Activated naive CD8-positive, alpha-beta T cell treated with anti-CD3 and anti-CD28 coated beads for 36 hours (primary cell): ENCODE measurements around the gene NELL2. TPM values are rescaled to one million over a fixed set of nuclear protein-coding genes. Genes with fewer than 3 reads are reported as not detected.
A peak's percentile ranks its signal among the peaks of the same experiment; 100 is the strongest.
"Not testable (repeated sequence)": the region's sequence is repeated elsewhere in the genome, so short reads cannot be mapped to it uniquely, and the experiment has no call there.

Experiments
- DNase-seq: peaks from one replicate; pipeline ENCODE4 v3.0.0; 2021
- H3K27ac Mint-ChIP-seq: one replicate; pipeline ENCODE4 v1.8.0; 2022; ENCODE audit warnings: mild to moderate bottlenecking, moderate library complexity, mixed read lengths
- H3K27me3 Mint-ChIP-seq: one replicate; pipeline ENCODE4 v1.8.0; 2022; ENCODE audit warnings: mild to moderate bottlenecking, mixed read lengths
- H3K36me3 Mint-ChIP-seq: one replicate; pipeline ENCODE4 v1.8.0; 2021; ENCODE audit warnings: mild to moderate bottlenecking, mixed read lengths
- H3K4me1 Mint-ChIP-seq: one replicate; pipeline ENCODE4 v1.8.0; 2021; ENCODE audit warnings: mixed read lengths
- H3K4me3 Mint-ChIP-seq: one replicate; pipeline ENCODE4 v1.8.0; 2022; ENCODE audit warnings: mild to moderate bottlenecking, moderate library complexity, mixed read lengths
- H3K9me3 Mint-ChIP-seq: one replicate; pipeline ENCODE4 v1.8.0; 2022; ENCODE audit warnings: mixed read lengths
- total RNA-seq, 2 experiments: library from RNA; stranded (reverse); gene quantifications; one replicate each; pipeline ENCODE4 v1.2.3, GENCODE V29; 2021

The NELL2 gene
- total RNA-seq, 2 experiments from 2014 or later = 120 to 134 TPM

DNA sequence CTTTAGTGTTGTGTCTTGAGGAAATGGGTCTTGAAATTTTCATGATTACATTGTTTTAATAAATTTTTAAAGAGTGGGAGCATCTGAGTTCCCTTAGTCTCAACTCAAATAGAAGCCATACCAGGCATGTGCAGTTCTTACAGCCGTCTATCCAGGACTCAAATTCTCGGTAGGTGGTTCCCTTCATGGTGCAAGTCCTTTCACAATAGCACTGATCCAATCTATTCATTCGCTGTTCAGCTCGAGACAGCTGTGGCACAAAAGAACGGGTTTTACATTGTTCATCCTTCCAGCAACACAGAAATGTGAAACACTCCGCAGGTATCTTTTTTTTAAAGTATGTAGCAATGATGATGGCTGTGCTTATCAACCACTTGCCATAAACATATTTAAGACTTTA lies 100.2 kb downstream of the NELL2 start:
- no peak overlapping the region for H3K27ac Mint-ChIP-seq
- H3K4me1 Mint-ChIP-seq = peaks cover 30% of the 10 kb centered on the region
- no peaks in the 10 kb centered on the region for H3K27me3 Mint-ChIP-seq
- H3K4me3 Mint-ChIP-seq = no peak overlapping the region
- H3K36me3 Mint-ChIP-seq = peaks cover 48% of the 10 kb centered on the region
- peaks cover 9% of the 10 kb centered on the region for H3K9me3 Mint-ChIP-seq
- DNase-seq = no peak

DNA sequence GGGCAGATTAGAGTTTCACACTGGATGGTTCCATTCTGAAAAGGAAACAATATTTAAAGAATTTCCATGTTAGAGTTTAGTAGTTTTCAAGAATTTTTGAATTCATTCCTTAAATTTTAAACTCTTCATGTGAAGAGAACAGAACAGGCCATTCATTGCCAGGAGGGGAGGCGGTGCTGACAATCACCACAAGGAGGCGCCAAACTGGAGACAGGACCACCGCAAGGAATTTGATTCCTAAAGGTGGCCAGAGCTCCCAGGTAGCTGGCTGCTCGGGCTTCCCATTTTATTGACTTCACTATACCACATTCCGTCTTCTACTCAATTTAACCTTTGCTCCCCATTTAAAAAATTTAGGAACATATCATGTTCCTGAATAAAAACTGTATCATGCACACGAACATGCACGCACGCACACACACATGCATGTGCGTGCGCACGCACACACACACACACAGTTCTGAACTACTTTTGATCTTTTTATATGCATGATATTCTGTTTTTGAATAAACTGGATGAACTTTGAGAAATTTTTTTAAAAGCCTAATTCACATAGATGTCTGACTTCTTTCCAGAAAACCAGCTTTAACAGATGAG lies 101.2 kb downstream of the NELL2 start:
- no peak overlapping the region for H3K27ac Mint-ChIP-seq
- peaks cover 38% of the 10 kb centered on the region for H3K36me3 Mint-ChIP-seq
- peaks cover 2% of the 10 kb centered on the region for H3K9me3 Mint-ChIP-seq
- H3K27me3 Mint-ChIP-seq = no peaks in the 10 kb centered on the region
- no peak overlapping the region for H3K4me3 Mint-ChIP-seq
- peak; percentile 49 for DNase-seq
- H3K4me1 Mint-ChIP-seq = peaks cover 21% of the 10 kb centered on the region

- Mint-ChIP-seq H3K27ac (no peak overlapping the region), H3K4me1 (peaks cover 12% of the 10 kb centered on the region), H3K4me3 (no peak overlapping the region), H3K27me3 (no peaks in the 10 kb centered on the region), H3K9me3 (no peaks in the 10 kb centered on the region), H3K36me3 (peaks cover 34% of the 10 kb centered on the region)
- DNase-seq = no peak
Observed at GRCh38 chr12:44771485-44772021, 104.6 kb downstream of the NELL2 start.

- DNase-seq = no peak
- Mint-ChIP-seq H3K9me3 (no peaks in the 10 kb centered on the region), H3K27ac (no peak overlapping the region), H3K4me3 (no peak overlapping the region), H3K4me1 (peaks cover 17% of the 10 kb centered on the region), H3K36me3 (peaks cover 29% of the 10 kb centered on the region), H3K27me3 (no peaks in the 10 kb centered on the region)
Observed at GRCh38 chr12:44765796-44766195, 110.3 kb downstream of the NELL2 start.

DNA sequence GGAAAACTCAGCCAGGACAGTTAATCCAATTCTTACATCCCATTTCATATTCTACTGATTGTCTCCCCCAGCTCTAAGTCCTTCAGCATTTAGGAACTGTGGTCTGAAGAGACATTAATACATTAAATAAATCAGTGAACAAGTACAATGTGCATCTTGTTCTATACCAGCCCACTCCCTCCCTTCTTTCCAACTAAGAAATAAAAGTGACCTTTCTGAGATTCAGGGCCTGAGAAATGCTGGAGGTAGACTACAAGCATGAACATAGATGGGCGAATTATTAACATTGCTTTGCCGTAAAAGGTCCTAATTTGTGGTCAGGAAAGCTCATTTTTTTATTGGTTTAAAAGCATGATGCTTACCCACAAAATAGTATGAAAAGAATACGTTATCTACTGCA lies 113.1 kb downstream of the NELL2 start:
- Mint-ChIP-seq H3K27me3 (no peaks in the 10 kb centered on the region), H3K9me3 (peaks cover 5% of the 10 kb centered on the region), H3K4me3 (no peak overlapping the region), H3K27ac (no peak overlapping the region), H3K36me3 (peaks cover 21% of the 10 kb centered on the region), H3K4me1 (peaks cover 34% of the 10 kb centered on the region)
- DNase-seq = no peak

- H3K4me1 Mint-ChIP-seq = peaks cover 23% of the 10 kb centered on the region
- no peak overlapping the region for H3K4me3 Mint-ChIP-seq
- H3K27ac Mint-ChIP-seq = peak overlapping the region; percentile 40
- peaks cover 17% of the 10 kb centered on the region for H3K36me3 Mint-ChIP-seq
- no peak for DNase-seq
- peaks cover 5% of the 10 kb centered on the region for H3K9me3 Mint-ChIP-seq
- H3K27me3 Mint-ChIP-seq = no peaks in the 10 kb centered on the region
Observed at GRCh38 chr12:44759289-44759688, 116.8 kb downstream of the NELL2 start.

DNA sequence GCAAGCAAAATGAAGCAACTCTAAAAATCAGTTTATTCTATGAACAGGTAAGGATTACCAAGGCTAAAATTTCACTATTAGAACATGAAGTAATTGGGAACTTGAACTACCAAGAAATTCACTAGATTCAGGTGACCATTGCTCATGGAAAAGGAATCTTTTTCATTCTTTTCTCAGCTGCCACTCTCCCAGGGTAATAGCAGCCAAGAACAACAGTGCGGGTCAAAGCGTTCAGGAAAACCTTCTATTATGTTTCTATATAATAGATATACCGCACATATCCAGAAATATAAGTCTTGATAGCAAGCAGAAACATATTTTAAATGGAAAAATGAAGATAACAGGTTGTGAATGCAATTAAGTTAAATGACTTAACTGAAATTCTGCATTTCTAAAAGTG lies 125.6 kb downstream of the NELL2 start:
- Mint-ChIP-seq H3K4me1 (peaks cover 34% of the 10 kb centered on the region), H3K4me3 (no peak overlapping the region), H3K27ac (peak overlapping the region; percentile 61), H3K27me3 (no peaks in the 10 kb centered on the region), H3K36me3 (peaks cover 52% of the 10 kb centered on the region), H3K9me3 (peaks cover 8% of the 10 kb centered on the region)
- no peak for DNase-seq

DNA sequence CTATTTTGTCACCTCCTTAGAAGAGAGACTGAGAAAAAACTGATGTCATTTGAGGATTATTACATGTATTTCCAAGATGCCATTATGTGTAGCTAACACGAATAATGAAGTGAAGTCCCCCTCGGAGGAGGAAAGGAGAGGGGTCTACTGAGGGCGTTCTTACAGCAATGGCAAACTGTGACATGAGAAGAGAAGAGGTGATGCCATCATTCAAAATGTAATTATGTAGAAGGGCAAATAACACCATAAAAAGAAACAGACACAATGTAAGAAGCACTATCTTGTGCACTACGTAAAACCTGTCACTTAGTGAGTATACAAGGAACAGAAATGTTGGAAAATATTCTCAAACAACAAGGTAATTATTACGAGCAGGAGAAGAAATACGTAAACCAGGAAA lies 126.5 kb downstream of the NELL2 start:
- no peak for DNase-seq
- Mint-ChIP-seq H3K4me3 (no peak overlapping the region), H3K4me1 (peaks cover 34% of the 10 kb centered on the region), H3K27ac (peak overlapping the region; percentile 60), H3K9me3 (peaks cover 11% of the 10 kb centered on the region), H3K27me3 (no peaks in the 10 kb centered on the region), H3K36me3 (peaks cover 61% of the 10 kb centered on the region)

- Mint-ChIP-seq H3K4me1 (peaks cover 31% of the 10 kb centered on the region), H3K36me3 (peaks cover 63% of the 10 kb centered on the region), H3K27ac (peak overlapping the region; percentile 60), H3K27me3 (no peaks in the 10 kb centered on the region), H3K9me3 (peaks cover 13% of the 10 kb centered on the region), H3K4me3 (no peak overlapping the region)
- DNase-seq = no peak
Observed at GRCh38 chr12:44748950-44749468, 127.1 kb downstream of the NELL2 start.

DNA sequence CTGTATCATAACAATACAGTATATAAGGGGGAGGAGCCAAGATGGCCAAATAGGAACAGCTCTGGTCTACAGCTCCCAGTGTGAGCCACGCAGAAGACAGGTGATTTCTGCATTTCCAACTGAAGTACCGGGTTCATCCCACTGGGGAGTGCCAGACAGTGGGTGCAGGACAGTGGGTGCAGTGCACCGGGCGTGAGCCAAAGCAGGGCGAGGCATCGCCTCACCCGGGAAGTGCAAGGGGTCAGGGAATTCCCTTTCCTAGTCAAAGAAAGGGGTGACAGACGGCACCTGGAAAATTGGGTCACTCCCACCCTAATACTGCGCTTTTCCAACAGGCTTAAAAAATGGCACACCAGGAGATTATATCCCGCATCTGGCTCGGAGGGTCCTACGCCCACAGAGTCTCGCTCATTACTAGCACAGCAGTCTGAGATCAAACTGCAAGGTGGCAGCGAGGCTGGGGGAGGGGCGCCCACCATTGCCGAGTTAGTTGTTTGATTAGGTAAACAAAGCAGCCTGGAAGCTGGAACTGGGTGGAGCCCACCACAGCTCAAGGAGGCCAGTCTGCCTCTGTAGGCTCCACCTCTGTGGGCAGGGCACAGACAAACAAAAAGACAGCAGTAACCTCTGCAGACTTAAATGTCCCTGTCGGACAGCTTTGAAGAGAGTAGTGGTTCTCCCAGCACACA lies 134.7 kb downstream of the NELL2 start:
- H3K4me3 Mint-ChIP-seq, H3K27me3 Mint-ChIP-seq, H3K27ac Mint-ChIP-seq, DNase-seq, H3K4me1 Mint-ChIP-seq: not testable (repeated sequence)
- Mint-ChIP-seq H3K36me3 (peaks cover 72% of the 10 kb centered on the region), H3K9me3 (peaks cover 23% of the 10 kb centered on the region)

- DNase-seq = no peak
- H3K36me3 Mint-ChIP-seq = peaks cover 62% of the 10 kb centered on the region
- H3K9me3 Mint-ChIP-seq = peaks cover 19% of the 10 kb centered on the region
- no peak overlapping the region for H3K4me3 Mint-ChIP-seq
- H3K27ac Mint-ChIP-seq = no peak overlapping the region
- no peaks in the 10 kb centered on the region for H3K27me3 Mint-ChIP-seq
- H3K4me1 Mint-ChIP-seq = peaks cover 13% of the 10 kb centered on the region
Observed at GRCh38 chr12:44738051-44738450, 138.1 kb downstream of the NELL2 start.

DNA sequence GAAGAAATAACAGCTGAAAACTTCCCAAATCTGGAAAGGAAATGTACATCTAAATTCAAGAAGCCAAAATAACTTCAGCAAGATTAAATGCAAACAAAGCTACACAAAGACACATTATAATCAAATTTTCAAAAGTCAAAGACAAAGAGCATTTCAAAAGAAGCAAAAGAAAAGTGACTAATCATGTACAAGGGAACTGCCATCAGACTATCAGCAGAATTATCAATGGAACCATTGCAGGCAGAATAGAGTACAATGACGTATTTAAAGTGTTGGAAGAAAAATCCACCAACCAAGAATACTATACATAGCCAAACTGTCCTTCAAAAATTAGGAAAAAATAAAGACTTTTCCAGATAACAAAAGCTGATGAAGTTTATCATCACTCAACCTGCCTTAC lies 147.5 kb downstream of the NELL2 start:
- peak overlapping the region; percentile 20 for H3K4me3 Mint-ChIP-seq
- DNase-seq = no peak
- H3K4me1 Mint-ChIP-seq = peaks cover 28% of the 10 kb centered on the region
- peaks cover 86% of the 10 kb centered on the region for H3K36me3 Mint-ChIP-seq
- H3K27ac Mint-ChIP-seq = no peak overlapping the region
- no peaks in the 10 kb centered on the region for H3K27me3 Mint-ChIP-seq
- H3K9me3 Mint-ChIP-seq = peaks cover 45% of the 10 kb centered on the region

- Mint-ChIP-seq H3K4me3 (no peak overlapping the region), H3K27ac (peak overlapping the region; percentile 9), H3K9me3 (peaks cover 7% of the 10 kb centered on the region), H3K4me1 (peaks cover 56% of the 10 kb centered on the region), H3K36me3 (peaks cover 45% of the 10 kb centered on the region), H3K27me3 (no peaks in the 10 kb centered on the region)
- no peak for DNase-seq
Observed at GRCh38 chr12:44720265-44720664, 155.8 kb downstream of the NELL2 start.

DNA sequence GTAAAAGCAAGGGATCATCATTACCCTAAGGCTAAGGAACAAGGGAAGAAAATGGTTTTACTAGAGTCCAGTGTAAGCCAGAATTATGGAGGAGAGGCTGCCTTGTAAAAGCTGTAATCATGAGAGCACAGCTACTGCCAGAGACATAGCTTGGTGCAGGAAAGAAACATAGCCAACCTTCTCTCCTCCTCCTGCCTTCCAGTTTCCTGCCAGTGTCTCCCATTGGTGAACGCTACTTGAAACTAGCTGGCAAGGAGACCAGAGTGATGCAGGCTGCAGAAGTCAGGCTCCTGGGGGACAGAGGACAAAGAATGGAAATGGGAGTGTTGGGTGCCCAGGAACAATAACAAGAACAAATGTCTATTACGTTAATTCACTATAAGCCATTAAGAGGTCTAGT lies 158.5 kb downstream of the NELL2 start:
- no peaks in the 10 kb centered on the region for H3K27me3 Mint-ChIP-seq

GRCh38 chr12:44716711-44717110 lies 159.4 kb downstream of the NELL2 start:
- H3K4me3 Mint-ChIP-seq = no peak overlapping the region
- no peak for DNase-seq
- H3K4me1 Mint-ChIP-seq = peaks cover 47% of the 10 kb centered on the region
- no peaks in the 10 kb centered on the region for H3K27me3 Mint-ChIP-seq
- H3K27ac Mint-ChIP-seq = no peak overlapping the region
- peaks cover 20% of the 10 kb centered on the region for H3K36me3 Mint-ChIP-seq
- no peaks in the 10 kb centered on the region for H3K9me3 Mint-ChIP-seq

More for the DNA sequence above, 158.5 kb downstream of the NELL2 start:
- H3K36me3 Mint-ChIP-seq = peaks cover 21% of the 10 kb centered on the region
- no peak overlapping the region for H3K4me3 Mint-ChIP-seq
- no peaks in the 10 kb centered on the region for H3K9me3 Mint-ChIP-seq
- H3K27ac Mint-ChIP-seq = no peak overlapping the region
- no peak for DNase-seq
- peaks cover 49% of the 10 kb centered on the region for H3K4me1 Mint-ChIP-seq
